ENCODE measurements around the gene PRKAA2. TPM values are rescaled to one million over a fixed set of nuclear protein-coding genes. Genes with fewer than 3 reads are reported as not detected.

The PRKAA2 gene
- total RNA-seq, 1 experiment from 2014 or later = 4.5 TPM

GRCh38 chr1:56648546-56648945, 3.4 kb downstream of the PRKAA2 start:
- Histone ChIP-seq H3K9me3 (ENCODE audit: low read length) (no peaks in the 10 kb centered on the region), H2AFZ (ENCODE audit: low read length) (no peak overlapping the region), H3K27me3 (ENCODE audit: low read length) (no peaks in the 10 kb centered on the region), H4K20me1 (ENCODE audit: low read length) (0 out of 2 replicates have a peak, but pooled peaks cover 2% of the 10 kb centered on the region), H3K9ac (ENCODE audit: low read length) (no peak overlapping the region), H3F3A (ENCODE audit: low read length, unreplicated experiment) (no peaks in the 10 kb centered on the region), H3K4me2 (ENCODE audit: low read length) (no peak overlapping the region), H3K27ac (ENCODE audit: low read length) (no peak overlapping the region), H3K4me3 (ENCODE audit: low read length) (no peak overlapping the region), H3K9me2 (replicated peaks; ENCODE audit: low read length) (no peaks in the 10 kb centered on the region), H3K4me1 (ENCODE audit: insufficient read depth, low read length) (peaks cover 11% of the 10 kb centered on the region), H3K36me3 (ENCODE audit: low read depth, low read length) (no peaks in the 10 kb centered on the region), H3K79me2 (ENCODE audit: low read length) (peaks cover 60% of the 10 kb centered on the region)
- ATAC-seq = no peak
- TF ChIP-seq CTCF (conservative IDR thresholded peaks at IDR 0.05; ENCODE audit: low read depth, low read length) = no peak
- CTCF ChIA-PET = no interaction called here
- POLR2A ChIA-PET (ENCODE audit: unreplicated experiment) = no interaction called here
- intact Hi-C loops (cut with micrococcal nuclease) = loop anchor here (5.0 to 10.0 kb wide), 3 partner anchors 39 to 1434 kb away; partner anchors contain the start of gene USP24
- DNase-seq = no peak
- no TSS peak for BruUV-seq (replicated peaks)

GRCh38 chr1:56654126-56654923, 9.2 kb downstream of the PRKAA2 start:
- no peak overlapping the region for H3K9ac ChIP-seq (ENCODE audit: low read length)
- no peaks in the 10 kb centered on the region for H3K27me3 ChIP-seq (ENCODE audit: low read length)
- ATAC-seq (no peak; the same call in 1 of the 2 replicates), DNase-seq (no peak)
- H3K4me1 ChIP-seq (ENCODE audit: insufficient read depth, low read length) = no peaks in the 10 kb centered on the region
- no TSS peak for BruUV-seq (replicated peaks)
- CTCF ChIA-PET = no interaction called here
- no peak overlapping the region for H2AFZ ChIP-seq (ENCODE audit: low read length)
- no peak overlapping the region for H3K4me2 ChIP-seq (ENCODE audit: low read length)
- intact Hi-C loops (cut with micrococcal nuclease) = no loop called here
- no peak for TF ChIP-seq EZH2 (IDR thresholded peaks at IDR 0.05; ENCODE audit: low read length, unreplicated experiment)
- TF ChIP-seq EZH2phosphoT487 (IDR thresholded peaks at IDR 0.05; ENCODE audit: borderline replicate concordance, low read length) = no peak
- no peak for TF ChIP-seq CTCF (conservative IDR thresholded peaks at IDR 0.05; ENCODE audit: low read depth, low read length)
- no peaks in the 10 kb centered on the region for H3F3A ChIP-seq (ENCODE audit: low read length, unreplicated experiment)
- peaks cover 11% of the 10 kb centered on the region; the same call in 1 of the 2 replicates for H3K9me3 ChIP-seq (ENCODE audit: low read length)
- H3K9me2 ChIP-seq (replicated peaks; ENCODE audit: low read length) = no peaks in the 10 kb centered on the region
- POLR2A ChIA-PET (ENCODE audit: unreplicated experiment) = no interaction called here
- H3K27ac ChIP-seq (ENCODE audit: low read length) = no peak overlapping the region
- 0 out of 2 replicates have a peak, but pooled peaks cover 2% of the 10 kb centered on the region for H4K20me1 ChIP-seq (ENCODE audit: low read length)
- H3K36me3 ChIP-seq (ENCODE audit: low read depth, low read length) = peaks cover 9% of the 10 kb centered on the region; the same call in 1 of the 2 replicates
- H3K4me3 ChIP-seq (ENCODE audit: low read length) = no peak overlapping the region
- H3K79me2 ChIP-seq (ENCODE audit: low read length) = peaks cover 28% of the 10 kb centered on the region

- POLR2A ChIA-PET (ENCODE audit: unreplicated experiment) = no interaction called here
- intact Hi-C loops (cut with micrococcal nuclease) = no loop called here
- CTCF ChIA-PET = no interaction called here
Observed at GRCh38 chr1:56655991-56656613, 11.0 kb downstream of the PRKAA2 start.

More at GRCh38 chr1:56655991-56656613, 11.0 kb downstream of the PRKAA2 start:
- no peak overlapping the region for H3K4me3 ChIP-seq (ENCODE audit: low read length)
- H3K79me2 ChIP-seq (ENCODE audit: low read length) = 0 out of 2 replicates have a peak, but pooled peaks cover 17% of the 10 kb centered on the region
- H3K4me1 ChIP-seq (ENCODE audit: insufficient read depth, low read length) = no peaks in the 10 kb centered on the region
- no peak overlapping the region for H2AFZ ChIP-seq (ENCODE audit: low read length)
- H3K9me3 ChIP-seq (ENCODE audit: low read length) = peaks cover 11% of the 10 kb centered on the region; the same call in 1 of the 2 replicates
- H3K27ac ChIP-seq (ENCODE audit: low read length) = no peak overlapping the region
- ATAC-seq (no peak), DNase-seq (no peak)
- H3K4me2 ChIP-seq (ENCODE audit: low read length) = no peak overlapping the region
- peaks cover 9% of the 10 kb centered on the region; the same call in 1 of the 2 replicates for H3K36me3 ChIP-seq (ENCODE audit: low read depth, low read length)
- H3K9me2 ChIP-seq (replicated peaks; ENCODE audit: low read length) = no peaks in the 10 kb centered on the region
- no peaks in the 10 kb centered on the region for H3F3A ChIP-seq (ENCODE audit: low read length, unreplicated experiment)
- H3K9ac ChIP-seq (ENCODE audit: low read length) = no peak overlapping the region
- TF ChIP-seq EZH2phosphoT487 (IDR thresholded peaks at IDR 0.05; ENCODE audit: borderline replicate concordance, low read length) = no peak
- TF ChIP-seq CTCF (conservative IDR thresholded peaks at IDR 0.05; ENCODE audit: low read depth, low read length) = no peak
- TF ChIP-seq EZH2 (IDR thresholded peaks at IDR 0.05; ENCODE audit: low read length, unreplicated experiment) = no peak
- BruUV-seq (replicated peaks) = no TSS peak
- H3K27me3 ChIP-seq (ENCODE audit: low read length) = no peaks in the 10 kb centered on the region
- 0 out of 2 replicates have a peak, but pooled peaks cover 2% of the 10 kb centered on the region for H4K20me1 ChIP-seq (ENCODE audit: low read length)
